ENCODE results near the gene TRABD2B. TPM values are rescaled to one million over a fixed set of nuclear protein-coding genes. Genes with fewer than 3 reads are reported as not detected.

Gene TRABD2B
- total and polyA plus RNA-seq, 2 donors (not counting 3 experiments of a cell fraction or from before 2014, with no cell fraction given), result not detected

- H3K27ac ChIP-seq (ENCODE audit: insufficient read depth, low read depth, low read length), result no peak overlapping the region
- no peaks in the 10 kb centered on the region for H3K27me3 ChIP-seq (ENCODE audit: control insufficient read depth in 2 of 2, insufficient read depth in 2 of 2, low read length in 2 of 2)
- no peaks in the 10 kb centered on the region for H3K36me3 ChIP-seq (ENCODE audit: control insufficient read depth in 2 of 2, extremely low read depth in 1 of 2, insufficient read depth in 2 of 2, low read length in 2 of 2)
- H2AFZ ChIP-seq (ENCODE audit: low read depth, low read length), result no peak overlapping the region
- POLR2A ChIA-PET, result no interaction called here
- dilution Hi-C loops (cut with MboI; ENCODE audit: extremely low pct_ligation_motif_present, low sequenced_read_pairs) (no loop called here), intact Hi-C loops (cut with micrococcal nuclease) (no loop called here)
- BruUV-seq (replicated peaks), result no TSS peak
- TF ChIP-seq CTCF (IDR thresholded peaks at IDR 0.05; ENCODE audit: extremely low read depth in 1 of 2, insufficient read depth in 1 of 2, low read depth in 1 of 2, low read length in 2 of 2), result no peak
- no peak for TF ChIP-seq FOS (IDR thresholded peaks at IDR 0.05; ENCODE audit: borderline replicate concordance, insufficient read depth, low read length)
- TF ChIP-seq EZH2 (IDR thresholded peaks at IDR 0.05; ENCODE audit: borderline replicate concordance, low read depth, low read length, severe bottlenecking), result no peak
- no peak for TF ChIP-seq POLR2AphosphoS5 (IDR thresholded peaks at IDR 0.05; ENCODE audit: insufficient read depth, low read depth, low read length)
- no peak for TF ChIP-seq GATA2 (IDR thresholded peaks at IDR 0.05; ENCODE audit: insufficient read depth, insufficient read length, low read depth, low read length)
- TF ChIP-seq JUN (IDR thresholded peaks at IDR 0.05; ENCODE audit: borderline replicate concordance, insufficient read depth, insufficient read length, low read depth), result no peak
- no peak for TF ChIP-seq POLR2A (IDR thresholded peaks at IDR 0.05; ENCODE audit: low read depth, low read length)
- TF ChIP-seq MYC (IDR thresholded peaks at IDR 0.05; ENCODE audit: low read depth, low read length), result no peak
- TF ChIP-seq, protein P1, sequence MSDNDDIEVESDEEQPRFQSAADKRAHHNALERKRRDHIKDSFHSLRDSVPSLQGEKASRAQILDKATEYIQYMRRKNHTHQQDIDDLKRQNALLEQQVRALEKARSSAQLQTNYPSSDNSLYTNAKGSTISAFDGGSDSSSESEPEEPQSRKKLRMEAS (IDR thresholded peaks at IDR 0.05; ENCODE audit: insufficient read depth, insufficient read length), result no peak
- no peaks in the 10 kb centered on the region for H3K9me3 ChIP-seq (replicated peaks; ENCODE audit: control insufficient read depth, insufficient read depth, low read length)
- no peak for DNase-seq (ENCODE audit: low read depth, low spot score)
- H3K9me1 ChIP-seq (replicated peaks; ENCODE audit: control insufficient read depth, extremely low read depth, insufficient read depth, low read length), result no peaks in the 10 kb centered on the region
- H3K9ac ChIP-seq (replicated peaks; ENCODE audit: extremely low read depth, insufficient read depth, low read length), result no peak overlapping the region
- H3K4me3 ChIP-seq (replicated peaks in 1 of 3; ENCODE audit: insufficient read depth in 1 of 3, low read depth in 1 of 3, low read length in 3 of 3), result no peak overlapping the region
- FAIRE-seq, result no peak
- CTCF ChIA-PET, result no interaction called here
- H3K79me2 ChIP-seq (ENCODE audit: control insufficient read depth, insufficient read depth, low read length), result no peaks in the 10 kb centered on the region
- H4K20me1 ChIP-seq (replicated peaks; ENCODE audit: control insufficient read depth, extremely low read depth, insufficient read depth, low read length), result no peaks in the 10 kb centered on the region
- H3K4me2 ChIP-seq (ENCODE audit: insufficient read depth, low read length), result no peak overlapping the region
- H3K4me1 ChIP-seq (ENCODE audit: control insufficient read depth, extremely low read depth, insufficient read depth, low read length), result no peaks in the 10 kb centered on the region
Measured at GRCh38 chr1:47870946-47871676, 126.1 kb downstream of the TRABD2B start.
